ENCODE results near the gene CCR1.

Gene CCR1

GRCh38 chr3:46252980-46253379 is 44.9 kb upstream of the CCR1 start (continued):
- TF ChIP-seq, protein P1, sequence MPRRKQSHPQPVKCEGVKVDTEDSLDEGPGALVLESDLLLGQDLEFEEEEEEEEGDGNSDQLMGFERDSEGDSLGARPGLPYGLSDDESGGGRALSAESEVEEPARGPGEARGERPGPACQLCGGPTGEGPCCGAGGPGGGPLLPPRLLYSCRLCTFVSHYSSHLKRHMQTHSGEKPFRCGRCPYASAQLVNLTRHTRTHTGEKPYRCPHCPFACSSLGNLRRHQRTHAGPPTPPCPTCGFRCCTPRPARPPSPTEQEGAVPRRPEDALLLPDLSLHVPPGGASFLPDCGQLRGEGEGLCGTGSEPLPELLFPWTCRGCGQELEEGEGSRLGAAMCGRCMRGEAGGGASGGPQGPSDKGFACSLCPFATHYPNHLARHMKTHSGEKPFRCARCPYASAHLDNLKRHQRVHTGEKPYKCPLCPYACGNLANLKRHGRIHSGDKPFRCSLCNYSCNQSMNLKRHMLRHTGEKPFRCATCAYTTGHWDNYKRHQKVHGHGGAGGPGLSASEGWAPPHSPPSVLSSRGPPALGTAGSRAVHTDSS (tag by site-specific recombination; IDR thresholded peaks at IDR 0.05): no peak
- TF ChIP-seq ZNF132 (tag by site-specific recombination; IDR thresholded peaks at IDR 0.05; ENCODE audit: borderline replicate concordance) (no peak), ZNF311 (tag by site-specific recombination; IDR thresholded peaks at IDR 0.05; ENCODE audit: borderline replicate concordance) (no peak), ZNF169 (tag by site-specific recombination; IDR thresholded peaks at IDR 0.05) (no peak), ZNF677 (tag by site-specific recombination; IDR thresholded peaks at IDR 0.05) (no peak), TCF7L2 (IDR thresholded peaks at IDR 0.05; ENCODE audit: borderline replicate concordance, low read depth, low read length) (no peak)

DNA sequence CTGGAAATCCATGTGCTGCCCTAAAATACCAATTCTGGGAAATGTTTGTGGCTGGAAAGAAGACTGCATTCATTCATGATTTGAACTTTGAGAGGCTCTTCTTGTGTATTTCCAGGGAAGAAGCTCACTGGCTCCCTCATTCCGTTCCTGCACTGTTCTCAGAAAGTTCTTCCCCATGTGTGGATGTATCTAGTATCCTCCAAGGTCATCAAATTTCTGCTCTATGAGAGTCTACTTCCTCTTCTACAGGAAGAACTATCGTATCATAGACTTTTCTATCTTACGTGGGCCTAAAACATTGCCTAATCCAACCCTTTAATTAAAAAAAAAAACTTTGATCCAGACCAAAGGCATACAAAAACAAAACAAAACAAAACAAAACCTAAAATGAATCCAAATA is 37.0 kb upstream of the CCR1 start:
- no peaks in the 10 kb centered on the region for H3K4me1 ChIP-seq (ENCODE audit: control insufficient read depth, insufficient read depth, low read length)
- ChIA-PET CTCF (interaction anchor here (0.6 to 0.7 kb wide), 2 partner anchors 30 to 127 kb away, joined by 3 to 4 read pairs; no protein-coding TSS in a partner anchor), POLR2A (no interaction called here)
- no peak overlapping the region for H3K4me3 ChIP-seq (ENCODE audit: low read depth, low read length)
- no peaks in the 10 kb centered on the region for H3K9me3 ChIP-seq (ENCODE audit: control insufficient read depth, insufficient read depth, low read depth, low read length)
- TF ChIP-seq BCL11B (tag by site-specific recombination; IDR thresholded peaks at IDR 0.05; ENCODE audit: low read depth) (no peak), ZNF221 (tag by site-specific recombination; IDR thresholded peaks at IDR 0.05; ENCODE audit: borderline replicate concordance) (no peak), ZNF311 (tag by site-specific recombination; IDR thresholded peaks at IDR 0.05; ENCODE audit: borderline replicate concordance) (no peak), ZBTB6 (tag by site-specific recombination; IDR thresholded peaks at IDR 0.05) (no peak), ZFHX2 (tag by site-specific recombination; conservative IDR thresholded peaks at IDR 0.05) (no peak), YY2 (tag by site-specific recombination; IDR thresholded peaks at IDR 0.05) (no peak), KLF16 (tag by site-specific recombination; IDR thresholded peaks at IDR 0.05) (no peak), ZIC2 (tag by site-specific recombination; IDR thresholded peaks at IDR 0.05) (no peak), ZNF391 (tag by site-specific recombination; IDR thresholded peaks at IDR 0.05; ENCODE audit: borderline replicate concordance, low read depth) (no peak), FEZF1 (tag by site-specific recombination; IDR thresholded peaks at IDR 0.05) (no peak), HOXD13 (CRISPR knock-in tag; IDR thresholded peaks at IDR 0.05; ENCODE audit: borderline replicate concordance) (no peak), ZNF664 (tag by site-specific recombination; IDR thresholded peaks at IDR 0.05) (no peak), ZNF23 (tag by site-specific recombination; IDR thresholded peaks at IDR 0.05; ENCODE audit: borderline replicate concordance) (no peak), ZNF214 (tag by site-specific recombination; IDR thresholded peaks at IDR 0.05; ENCODE audit: borderline replicate concordance) (no peak), KLF10 (tag by site-specific recombination; IDR thresholded peaks at IDR 0.05) (no peak), ZFP3 (tag by site-specific recombination; IDR thresholded peaks at IDR 0.05; ENCODE audit: low read depth) (no peak)
- TF ChIP-seq, protein P2, sequence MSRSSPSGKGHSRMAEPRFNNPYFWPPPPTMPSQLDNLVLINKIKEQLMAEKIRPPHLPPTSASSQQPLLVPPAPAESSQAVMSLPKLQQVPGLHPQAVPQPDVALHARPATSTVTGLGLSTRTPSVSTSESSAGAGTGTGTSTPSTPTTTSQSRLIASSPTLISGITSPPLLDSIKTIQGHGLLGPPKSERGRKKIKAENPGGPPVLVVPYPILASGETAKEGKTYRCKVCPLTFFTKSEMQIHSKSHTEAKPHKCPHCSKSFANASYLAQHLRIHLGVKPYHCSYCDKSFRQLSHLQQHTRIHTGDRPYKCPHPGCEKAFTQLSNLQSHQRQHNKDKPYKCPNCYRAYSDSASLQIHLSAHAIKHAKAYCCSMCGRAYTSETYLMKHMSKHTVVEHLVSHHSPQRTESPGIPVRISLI (tag by site-specific recombination; IDR thresholded peaks at IDR 0.05): no peak
- TF ChIP-seq, protein P3, sequence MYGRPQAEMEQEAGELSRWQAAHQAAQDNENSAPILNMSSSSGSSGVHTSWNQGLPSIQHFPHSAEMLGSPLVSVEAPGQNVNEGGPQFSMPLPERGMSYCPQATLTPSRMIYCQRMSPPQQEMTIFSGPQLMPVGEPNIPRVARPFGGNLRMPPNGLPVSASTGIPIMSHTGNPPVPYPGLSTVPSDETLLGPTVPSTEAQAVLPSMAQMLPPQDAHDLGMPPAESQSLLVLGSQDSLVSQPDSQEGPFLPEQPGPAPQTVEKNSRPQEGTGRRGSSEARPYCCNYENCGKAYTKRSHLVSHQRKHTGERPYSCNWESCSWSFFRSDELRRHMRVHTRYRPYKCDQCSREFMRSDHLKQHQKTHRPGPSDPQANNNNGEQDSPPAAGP (tag by site-specific recombination; IDR thresholded peaks at IDR 0.05): no peak
- TF ChIP-seq, protein P4, sequence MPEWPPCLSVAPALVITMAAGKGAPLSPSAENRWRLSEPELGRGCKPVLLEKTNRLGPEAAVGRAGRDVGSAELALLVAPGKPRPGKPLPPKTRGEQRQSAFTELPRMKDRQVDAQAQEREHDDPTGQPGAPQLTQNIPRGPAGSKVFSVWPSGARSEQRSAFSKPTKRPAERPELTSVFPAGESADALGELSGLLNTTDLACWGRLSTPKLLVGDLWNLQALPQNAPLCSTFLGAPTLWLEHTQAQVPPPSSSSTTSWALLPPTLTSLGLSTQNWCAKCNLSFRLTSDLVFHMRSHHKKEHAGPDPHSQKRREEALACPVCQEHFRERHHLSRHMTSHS (tag by site-specific recombination; IDR thresholded peaks at IDR 0.05): no peak
- no peak overlapping the region for H3K27ac ChIP-seq (ENCODE audit: extremely low read depth, low read depth, low read length)
- no peaks in the 10 kb centered on the region for H3K36me3 ChIP-seq (ENCODE audit: control insufficient read depth in 2 of 2, insufficient read depth in 1 of 2, low read length in 2 of 2)
